BJ (cell line): ENCODE measurements around the gene GARIN5B. TPM values are rescaled to one million over a fixed set of nuclear protein-coding genes. Genes with fewer than 3 reads are reported as not detected.
A peak's percentile ranks its signal among the peaks of the same experiment; 100 is the strongest.
"Not testable (repeated sequence)": the region's sequence is repeated elsewhere in the genome, so short reads cannot be mapped to it uniquely, and the experiment has no call there.

ENCODE experiments used
- CTCF ChIA-PET: fragments of 350-600 bp; formaldehyde crosslinking; extraction: SDS; loops from one replicate; lab custom pipeline; 2021; ENCODE audit warnings: antibody characterized with exemption, inconsistent platforms; lab: Yijun Ruan, JAX
- POLR2A ChIA-PET: fragments of 300-600 bp; sonication (Branson Sonifier 250); formaldehyde crosslinking; extraction: SDS; loops from one replicate; lab custom pipeline; 2021; ENCODE audit warnings: antibody characterized with exemption; lab: Charles Lee
- DNase-seq: peaks from one replicate; pipeline ENCODE4 v3.0.0-alpha.2; 2011; ENCODE audit warnings: low read depth
- H3K27me3 ChIP-seq: 2 replicates; pipeline ENCODE4 v1.6.0; 2011; ENCODE audit warnings: low read length; ENCODE audit not compliant: control insufficient read depth, insufficient read depth
- H3K36me3 ChIP-seq: 2 replicates; pipeline ENCODE4 v1.5.1; 2011; ENCODE audit warnings: low read length; ENCODE audit not compliant: control insufficient read depth, insufficient read depth
- H3K4me3 ChIP-seq: 2 replicates; pipeline ENCODE4 v1.5.1; 2011; ENCODE audit warnings: low read depth, mild to moderate bottlenecking, control low read depth, low read length
- polyA minus RNA-seq: library from RNA; depleted of rRNA, polyadenylated mRNA; stranded (reverse); fragments of >200 nt; gene quantifications from 2 replicates; pipeline ENCODE4 v1.2.3, GENCODE V29; 2011; rRNA and poly(A)+ RNA removed
- polyA plus RNA-seq: library from polyadenylated mRNA; depleted of rRNA; stranded (reverse); fragments of >200 nt; gene quantifications from 2 replicates; pipeline ENCODE4 v1.2.3, GENCODE V29; 2011; rRNA removed
- TF ChIP-seq, protein P1 (sequence below): IDR thresholded peaks from 2 replicates; pipeline ENCODE4 v1.5.1; 2011; ENCODE audit warnings: low read depth, mild to moderate bottlenecking, control low read depth, inconsistent platforms, low read length, moderate library complexity; ENCODE audit not compliant: insufficient read depth

GARIN5B gene
- polyA plus RNA-seq (0.02 TPM in 1 of 2 replicates, not detected in the other), polyA minus RNA-seq (not detected in 2 replicates)

DNA sequence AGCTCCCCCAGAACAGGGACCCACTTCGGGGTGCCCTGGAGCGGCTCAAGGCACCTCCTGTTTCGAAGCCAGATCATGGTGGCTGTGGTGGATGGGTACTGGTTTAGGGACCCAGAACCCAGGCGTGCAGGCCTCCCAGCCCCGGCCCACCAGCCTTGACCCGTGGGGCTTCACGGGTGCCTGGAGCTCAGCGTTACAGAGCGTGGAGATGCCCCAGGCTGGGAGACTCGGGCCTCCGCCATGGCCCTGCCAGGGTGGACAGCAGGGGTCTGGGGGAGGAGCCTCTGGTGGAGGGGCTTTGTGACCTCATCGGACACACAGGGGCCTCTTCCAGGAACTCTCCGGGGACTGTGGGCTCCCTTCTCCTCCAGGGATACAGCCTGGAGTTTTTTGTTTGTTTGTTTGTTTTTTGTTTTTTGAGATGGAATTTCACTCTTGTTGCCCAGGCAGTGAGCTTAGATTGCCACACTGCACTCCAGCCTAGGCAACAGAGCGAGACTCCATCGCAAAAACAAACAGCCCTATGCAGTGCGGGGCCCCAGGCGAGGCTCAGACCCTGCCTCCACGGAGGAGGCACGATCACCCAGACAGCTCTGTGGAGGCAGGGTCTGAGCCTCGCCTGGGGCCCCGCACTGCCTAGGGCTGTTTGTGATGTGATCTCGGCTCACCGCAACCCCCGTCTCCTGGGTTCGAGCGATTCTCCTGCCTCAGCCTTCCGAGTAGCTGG, at the start of gene GARIN5B:
TSS of gene GARIN5B (minus strand) at position 271 of the 727 bp plus-strand sequence. CDS start at position 77, 194 bp downstream.
- H3K36me3 ChIP-seq = no peaks in the 10 kb centered on the region; the same call in 1 of the 2 replicates
- ChIA-PET CTCF (interaction anchor here (0.7 kb wide), 1 partner anchor 71 kb away, joined by 3 read pairs; no protein-coding TSS in a partner anchor), POLR2A (interaction anchor here (0.6 kb wide), 1 partner anchor 42 kb away, joined by 6 read pairs; no protein-coding TSS in a partner anchor)
- no peak within 1 kb of the TSS for H3K4me3 ChIP-seq
- TF ChIP-seq, protein P1, sequence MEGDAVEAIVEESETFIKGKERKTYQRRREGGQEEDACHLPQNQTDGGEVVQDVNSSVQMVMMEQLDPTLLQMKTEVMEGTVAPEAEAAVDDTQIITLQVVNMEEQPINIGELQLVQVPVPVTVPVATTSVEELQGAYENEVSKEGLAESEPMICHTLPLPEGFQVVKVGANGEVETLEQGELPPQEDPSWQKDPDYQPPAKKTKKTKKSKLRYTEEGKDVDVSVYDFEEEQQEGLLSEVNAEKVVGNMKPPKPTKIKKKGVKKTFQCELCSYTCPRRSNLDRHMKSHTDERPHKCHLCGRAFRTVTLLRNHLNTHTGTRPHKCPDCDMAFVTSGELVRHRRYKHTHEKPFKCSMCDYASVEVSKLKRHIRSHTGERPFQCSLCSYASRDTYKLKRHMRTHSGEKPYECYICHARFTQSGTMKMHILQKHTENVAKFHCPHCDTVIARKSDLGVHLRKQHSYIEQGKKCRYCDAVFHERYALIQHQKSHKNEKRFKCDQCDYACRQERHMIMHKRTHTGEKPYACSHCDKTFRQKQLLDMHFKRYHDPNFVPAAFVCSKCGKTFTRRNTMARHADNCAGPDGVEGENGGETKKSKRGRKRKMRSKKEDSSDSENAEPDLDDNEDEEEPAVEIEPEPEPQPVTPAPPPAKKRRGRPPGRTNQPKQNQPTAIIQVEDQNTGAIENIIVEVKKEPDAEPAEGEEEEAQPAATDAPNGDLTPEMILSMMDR = no peak
- no peaks in the 10 kb centered on the region for H3K27me3 ChIP-seq
- no peak for DNase-seq

DNA sequence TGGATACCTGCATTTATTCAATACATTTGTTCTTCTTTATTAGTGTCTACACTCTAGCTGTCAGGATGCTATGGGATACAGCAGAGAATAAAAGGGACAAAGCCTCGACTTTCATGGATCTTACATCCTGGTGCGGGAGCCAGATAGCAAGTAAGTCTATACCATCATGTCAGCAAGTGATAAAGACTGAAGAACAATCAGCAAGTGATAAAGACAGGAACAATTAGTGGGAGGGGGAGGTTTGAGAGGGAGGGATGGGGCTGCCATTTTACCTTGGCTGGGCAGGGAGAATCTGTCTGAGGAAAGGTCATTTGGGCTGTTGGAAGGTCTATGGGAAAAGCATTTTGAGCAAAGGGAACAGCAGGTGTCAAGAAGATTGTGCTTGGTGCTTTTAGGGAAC, 47.1 kb upstream of the GARIN5B start:
- TF ChIP-seq, protein P1 = no peak
- no peak for DNase-seq
- CTCF ChIA-PET = interaction anchor here (1.0 to 2.4 kb wide), 4 partner anchors 8 to 269 kb away, joined by 3 to 13 read pairs (median 4); no protein-coding TSS in a partner anchor
- H3K36me3 ChIP-seq = peaks cover 4% of the 10 kb centered on the region
- H3K4me3 ChIP-seq = no peak overlapping the region
- POLR2A ChIA-PET = no interaction called here
- no peaks in the 10 kb centered on the region for H3K27me3 ChIP-seq

DNA sequence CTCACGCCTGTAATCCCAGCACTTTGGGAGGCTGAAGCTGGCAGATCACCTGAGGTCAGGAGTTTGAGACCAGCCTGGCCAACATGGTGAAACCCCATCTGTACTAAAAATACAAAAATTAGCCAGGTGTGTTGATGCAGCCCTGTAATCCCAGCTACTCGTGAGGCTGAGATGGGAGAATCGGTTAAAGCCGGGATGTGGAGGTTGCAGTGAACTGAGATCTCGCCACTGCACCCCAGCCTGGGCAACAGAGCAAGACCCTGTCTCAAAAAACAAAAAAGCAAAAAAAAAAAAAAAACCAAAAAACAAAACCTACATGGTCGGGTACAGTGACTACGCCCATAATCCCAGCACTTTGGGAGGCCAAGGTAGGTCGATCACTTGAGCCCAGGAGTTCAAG, 46.1 kb upstream of the GARIN5B start:
- POLR2A ChIA-PET, H3K4me3 ChIP-seq: not testable (repeated sequence)
- CTCF ChIA-PET = interaction anchor here (0.8 to 2.4 kb wide), 5 partner anchors 9 to 321 kb away, joined by 3 to 13 read pairs (median 4); no protein-coding TSS in a partner anchor

DNA sequence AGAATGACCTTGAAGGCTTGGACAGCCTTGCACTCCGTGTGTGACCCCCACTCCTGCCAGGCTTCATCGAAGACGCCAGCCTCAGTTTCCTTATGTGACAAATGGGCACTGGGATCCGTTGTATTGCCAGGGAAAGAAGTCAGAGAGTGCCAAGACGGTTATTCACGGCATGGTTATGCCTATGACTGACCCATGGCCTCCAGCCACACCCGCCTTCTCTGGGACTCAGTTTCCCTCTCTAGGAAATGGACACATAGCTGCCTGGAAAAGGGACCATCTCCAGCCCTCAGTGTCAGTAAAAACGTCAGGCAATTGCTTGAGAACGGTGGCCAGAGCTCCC, 45.4 kb upstream of the GARIN5B start:
- TF ChIP-seq, protein P1 = no peak
- H3K27me3 ChIP-seq = no peaks in the 10 kb centered on the region
- H3K4me3 ChIP-seq = peak overlapping the region; percentile 44
- ChIA-PET POLR2A (no interaction called here), CTCF (interaction anchor here (1.3 to 2.4 kb wide), 3 partner anchors 9 to 320 kb away, joined by 4 to 13 read pairs (median 6); no protein-coding TSS in a partner anchor)
- DNase-seq = no peak
- H3K36me3 ChIP-seq = peaks cover 4% of the 10 kb centered on the region

More for the DNA sequence above, 46.1 kb upstream of the GARIN5B start:
- not testable (repeated sequence) for DNase-seq, H3K36me3 ChIP-seq, H3K27me3 ChIP-seq

DNA sequence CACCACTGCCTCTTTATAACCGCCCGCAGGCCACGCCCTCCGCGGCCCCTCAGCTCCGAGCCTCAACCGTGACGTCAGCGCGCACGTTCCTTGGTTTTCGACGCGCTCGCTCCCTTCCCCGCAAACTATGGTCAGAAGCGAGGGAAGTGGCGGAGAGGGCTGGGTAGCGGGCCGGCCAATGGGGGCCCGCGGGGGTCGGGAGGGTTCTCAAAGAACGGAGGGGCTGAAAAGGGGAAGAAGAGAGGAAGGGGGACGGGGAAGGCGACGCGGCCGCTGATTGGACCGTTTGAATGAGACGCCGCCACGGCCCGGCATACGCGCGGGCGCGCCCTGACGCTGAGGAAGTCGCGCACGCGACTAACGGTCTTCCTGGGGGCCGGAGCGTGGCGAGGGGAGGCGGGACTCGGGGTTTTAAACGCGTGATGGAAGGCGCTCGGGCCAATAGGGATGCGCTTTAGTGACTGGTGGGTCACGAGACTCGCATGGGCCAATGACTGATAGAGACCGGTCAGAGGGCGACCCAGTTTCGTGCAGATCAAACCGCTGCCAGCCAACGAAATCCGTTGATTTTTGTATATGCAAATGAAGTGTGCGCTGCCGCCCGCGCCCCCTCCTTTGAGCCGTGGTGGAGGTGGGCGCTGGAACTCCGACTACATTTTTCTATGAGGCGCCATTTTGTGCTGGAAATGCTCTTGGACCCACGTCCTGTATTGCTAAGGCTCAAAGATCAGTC, 44.9 kb upstream of the GARIN5B start:
- TF ChIP-seq, protein P1 = no peak
- peaks cover 4% of the 10 kb centered on the region for H3K36me3 ChIP-seq
- peak overlapping the region; percentile 92 for H3K4me3 ChIP-seq
- ChIA-PET CTCF (interaction anchor here (0.6 to 2.4 kb wide), 3 partner anchors 10 to 96 kb away, joined by 3 to 13 read pairs (median 6); no protein-coding TSS in a partner anchor), POLR2A (interaction anchor here (0.5 to 1.4 kb wide), 6 partner anchors 9 to 979 kb away, joined by 3 to 5 read pairs (median 4); partner anchors contain the start of gene HSPBP1)
- no peaks in the 10 kb centered on the region for H3K27me3 ChIP-seq
- DNase-seq = peak; percentile 97

DNA sequence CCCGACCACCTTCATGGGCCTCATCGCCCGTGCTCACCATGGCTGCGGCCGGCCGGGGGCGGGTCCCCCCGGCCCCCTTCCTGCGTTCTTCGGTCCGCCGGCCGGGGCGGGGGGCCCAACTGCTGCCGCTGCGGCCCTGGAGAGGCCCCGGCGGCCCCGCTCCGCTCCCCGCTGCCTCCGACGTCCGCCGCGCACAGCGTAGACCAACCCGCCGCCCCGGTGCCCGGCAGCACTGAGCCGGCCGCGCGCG, 44.4 kb upstream of the GARIN5B start, which contains the start of gene UBE2S:
TSS of gene UBE2S (minus strand) at position 239 of the 250 bp plus-strand sequence. CDS start at position 40, 199 bp downstream.
- peak within 1 kb of the TSS; percentile 92 for H3K4me3 ChIP-seq
- ChIA-PET CTCF (interaction anchor here (0.6 kb wide), 1 partner anchor 11 kb away, joined by 3 read pairs; no protein-coding TSS in a partner anchor), POLR2A (interaction anchor here (0.6 to 1.4 kb wide), 6 partner anchors 8 to 978 kb away, joined by 3 to 5 read pairs (median 3); partner anchors contain the start of genes HSPBP1 and TMEM238)
- not testable (repeated sequence) for H3K27me3 ChIP-seq, H3K36me3 ChIP-seq, DNase-seq
